K562 (cell line): ENCODE data around the gene HRG. TPM values are rescaled to one million over a fixed set of nuclear protein-coding genes. Genes with fewer than 3 reads are reported as not detected.

Experiments
- BACH1 ChIP-seq: fragments of 200-800 bp; sonication (Bioruptor generic); IDR thresholded peaks from 2 replicates; pipeline ENCODE4 v1.6.1; 2016; ENCODE audit warnings: missing genetic modification characterization, missing compliant biosample characterization
- BCL6 ChIP-seq: fragments of 250-450 bp; sonication (Bioruptor Pico); IDR thresholded peaks from 2 replicates; pipeline ENCODE4 v1.4.0; 2020
- BCOR ChIP-seq: fragments of 450-650 bp; IDR thresholded peaks from 2 replicates; pipeline ENCODE4 v1.6.1; 2016
- BRD4 ChIP-seq: fragments of 200-600 bp; sonication (generic); IDR thresholded peaks from 2 replicates; pipeline ENCODE4 v1.6.1; 2017; ENCODE audit warnings: inconsistent platforms
- CBX8 ChIP-seq: fragments of 200-600 bp; sonication (generic); IDR thresholded peaks from 2 replicates; pipeline ENCODE4 v1.6.1; 2012; ENCODE audit warnings: borderline replicate concordance, mixed run types, low read depth, mild to moderate bottlenecking, moderate library complexity, mixed read lengths, low read length, control low read depth, inconsistent platforms; ENCODE audit not compliant: poor library complexity, severe bottlenecking; ENCODE audit errors: extremely low read depth
- CTBP1 ChIP-seq: fragments of 450-650 bp; IDR thresholded peaks from 2 replicates; pipeline ENCODE4 v1.6.1; 2016; ENCODE audit warnings: borderline replicate concordance
- DACH1 ChIP-seq: fragments of 450-650 bp; IDR thresholded peaks from 2 replicates; pipeline ENCODE4 v1.6.1; 2018; ENCODE audit not compliant: partially characterized antibody
- EP300 ChIP-seq: IDR thresholded peaks from 2 replicates; pipeline ENCODE4 v1.6.1; 2012; ENCODE audit warnings: low read length, improper control_type of control experiment
- EP400 ChIP-seq: fragments of 450-650 bp; IDR thresholded peaks from 2 replicates; pipeline ENCODE4 v1.6.1; 2017; ENCODE audit warnings: antibody characterized with exemption, mild to moderate bottlenecking, moderate library complexity
- FOSL1 ChIP-seq: fragments of 200-800 bp; sonication (Bioruptor generic); conservative IDR thresholded peaks from 2 replicates; pipeline ENCODE4 v1.6.1; 2016; ENCODE audit warnings: missing genetic modification characterization, missing compliant biosample characterization
- KLF13 ChIP-seq: fragments of 450-650 bp; IDR thresholded peaks from 2 replicates; pipeline ENCODE4 v1.6.1; 2016; ENCODE audit warnings: missing genetic modification characterization, low read depth, mild to moderate bottlenecking, missing compliant biosample characterization, moderate library complexity, borderline replicate concordance
- KLF16 ChIP-seq: IDR thresholded peaks from 2 replicates; pipeline ENCODE4 v1.6.1; 2016; ENCODE audit warnings: antibody characterized with exemption
- L3MBTL2 ChIP-seq: fragments of 450-650 bp; IDR thresholded peaks from 2 replicates; pipeline ENCODE4 v1.6.1; 2016; ENCODE audit warnings: mild to moderate bottlenecking, moderate library complexity
- LEF1 ChIP-seq: fragments of 450-650 bp; IDR thresholded peaks from 2 replicates; pipeline ENCODE4 v1.6.1; 2016; ENCODE audit warnings: mild to moderate bottlenecking
- MECOM ChIP-seq: fragments of 250-450 bp; sonication (Bioruptor Pico); IDR thresholded peaks from 2 replicates; pipeline ENCODE4 v1.8.0; 2022; ENCODE audit warnings: inconsistent platforms
- MXI1 ChIP-seq: IDR thresholded peaks from 2 replicates; pipeline ENCODE4 v1.6.1; 2011; ENCODE audit warnings: low read depth, mild to moderate bottlenecking, improper control_type of control experiment, low read length
- NCOA2 ChIP-seq, 2 experiments: fragments of 450-650 bp; IDR thresholded peaks; 2 replicates each; pipeline ENCODE4 v1.6.1; 2018; ENCODE audit warnings: mild to moderate bottlenecking in 2 of 2, moderate library complexity in 1 of 2; ENCODE audit not compliant: partially characterized antibody in 2 of 2
- NCOA6 ChIP-seq: fragments of 450-650 bp; IDR thresholded peaks from 2 replicates; pipeline ENCODE4 v1.6.1; 2017; ENCODE audit warnings: mild to moderate bottlenecking
- NFATC3 ChIP-seq: fragments of 450-650 bp; IDR thresholded peaks from 2 replicates; pipeline ENCODE4 v1.6.1; 2017; ENCODE audit warnings: mild to moderate bottlenecking
- NR2F6 ChIP-seq: fragments of 450-650 bp; formaldehyde crosslinking; IDR thresholded peaks from 2 replicates; pipeline ENCODE4 v1.4.0; 2020; ENCODE audit warnings: mild to moderate bottlenecking
- PRDM10 ChIP-seq: fragments of 450-650 bp; IDR thresholded peaks from 2 replicates; pipeline ENCODE4 v1.6.1; 2018; ENCODE audit not compliant: partially characterized antibody
- RCOR1 ChIP-seq, 2 experiments: IDR thresholded peaks; 2 replicates each; pipeline ENCODE4 v1.6.1; 2012; ENCODE audit warnings: low read depth in 2 of 2, low read length in 2 of 2, borderline replicate concordance in 1 of 2, improper control_type of control experiment in 1 of 2
- STAT5A ChIP-seq: IDR thresholded peaks from 2 replicates; pipeline ENCODE4 v1.6.1; 2012; ENCODE audit warnings: low read length, inconsistent platforms, borderline replicate concordance
- TAF9B ChIP-seq: fragments of 450-650 bp; IDR thresholded peaks from 2 replicates; pipeline ENCODE4 v1.6.1; 2018; ENCODE audit warnings: mild to moderate bottlenecking; ENCODE audit not compliant: partially characterized antibody
- TEAD2 ChIP-seq: fragments of 450-650 bp; IDR thresholded peaks from 2 replicates; pipeline ENCODE4 v1.6.1; 2016; ENCODE audit warnings: missing genetic modification characterization, control low read depth, missing compliant biosample characterization
- TRIM24 ChIP-seq, 2 experiments: fragments of 450-650 bp; IDR thresholded peaks; 2 replicates each; pipeline ENCODE4 v1.6.1; 2016
- ZC3H4 ChIP-seq: sonication (generic); formaldehyde crosslinking; IDR thresholded peaks from 2 replicates; pipeline ENCODE4 v1.9.0; 2021; ENCODE audit warnings: missing genetic modification reagents, borderline replicate concordance
- ZNF644 ChIP-seq: fragments of 200-800 bp; sonication (Bioruptor generic); IDR thresholded peaks from 2 replicates; pipeline ENCODE4 v1.6.1; 2016; ENCODE audit warnings: low read depth, missing genetic modification characterization, missing compliant biosample characterization
- ZNF79 ChIP-seq: fragments of 250-450 bp; sonication (Bioruptor Pico); IDR thresholded peaks from 2 replicates; pipeline ENCODE4 v1.4.0; 2020; ENCODE audit warnings: low read depth, mild to moderate bottlenecking, moderate library complexity
- polyA plus RNA-seq, 8 experiments: library from polyadenylated mRNA; depleted of rRNA in 4 of 8; stranded (reverse) in 5 of 8; unstranded in 3 of 8; fragments of >200 nt; fragmentation: Nextera tagmentation in 2 of 8; fragmentation: Illumina TruSeq in 1 of 8; extraction: Ambion mirVana in 2 of 8; extraction: Trizol in 1 of 8; gene quantifications; 2 replicates each; pipeline versions ENCODE4 v1.2.1 to v1.2.3, GENCODE V29; 2011 to 2014; ENCODE audit warnings: inconsistent platforms in 1 of 8, missing spikeins in 1 of 8
- total RNA-seq, 7 experiments: library from RNA; depleted of rRNA in 6 of 7; stranded (reverse); fragments of >200 nt in 6 of 7; fragmentation: Illumina TruSeq in 2 of 7; extraction: Trizol in 2 of 7; gene quantifications; 2 replicates each; pipeline versions ENCODE4 v1.2.1 to v1.2.3, GENCODE V29; 2011 to 2021; ENCODE audit warnings: low replicate concordance in 1 of 7
- TF ChIP-seq, protein P1 (sequence below): fragments of 250-450 bp; sonication (Bioruptor Pico); IDR thresholded peaks from 2 replicates; pipeline ENCODE4 v1.8.0; 2021; ENCODE audit warnings: moderate library complexity, mild to moderate bottlenecking, inconsistent platforms

Gene HRG
- total and polyA plus RNA-seq, 9 of the 15 experiments (the other 6 are each of a cell fraction or from before 2014, with no cell fraction given): not detected

DNA sequence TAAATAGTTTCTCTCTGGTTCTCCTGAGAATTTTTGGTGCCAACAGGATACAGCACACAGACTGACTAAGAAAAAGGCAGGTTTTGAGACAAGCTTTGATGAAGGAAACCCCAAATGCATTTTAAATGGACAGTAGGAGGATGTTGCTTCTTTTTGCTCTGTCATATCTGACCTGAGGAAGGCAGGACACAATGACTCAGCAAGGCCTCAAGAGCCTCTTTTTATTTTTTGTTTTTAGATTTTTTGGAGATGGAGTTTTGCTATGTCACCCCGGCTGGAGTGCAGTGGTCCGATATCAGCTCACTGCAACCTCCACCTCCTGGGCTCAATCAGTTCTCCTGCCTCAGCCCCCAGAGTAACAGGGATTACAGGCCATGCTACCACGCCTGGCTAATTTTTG is 34.5 kb downstream of the HRG start (continued):
- peak in 1 of 2 experiments; percentile 32 for TF ChIP-seq NCOA2 (IDR thresholded peaks at IDR 0.05; ENCODE audit: partially characterized antibody in 2 of 2)
- TF ChIP-seq NFATC3: 0 out of 2 replicates have a peak, but pooled peaks have one; percentile 75
- 0 out of 2 replicates have a peak, but pooled peaks have one; percentile 46 for TF ChIP-seq ZNF644 (tag)
- 0 out of 2 replicates have a peak, but pooled peaks have one; percentile 36 for TF ChIP-seq NCOA6
- no peak for TF ChIP-seq ZC3H4 (CRISPR knock-in tag)
- TF ChIP-seq BCOR: peak; percentile 77; the same call in 1 of the 2 replicates
- peak; percentile 70 for TF ChIP-seq EP400
- TF ChIP-seq EP300: peak; percentile 91
- peak; percentile 83 for TF ChIP-seq TAF9B
- TF ChIP-seq CTBP1: peak; percentile 94
- TF ChIP-seq PRDM10: peak; percentile 71
- peak; percentile 39; the same call in 1 of the 2 replicates for TF ChIP-seq STAT5A
- no peak for TF ChIP-seq MECOM
- TF ChIP-seq, protein P1, sequence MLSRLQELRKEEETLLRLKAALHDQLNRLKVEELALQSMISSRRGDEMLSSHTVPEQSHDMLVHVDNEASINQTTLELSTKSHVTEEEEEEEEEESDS: no peak
- peak; percentile 87 for TF ChIP-seq TRIM24 (IDR thresholded peaks at IDR 0.05)
- TF ChIP-seq MXI1: no peak
- TF ChIP-seq KLF16: peak; percentile 67; the same call in 1 of the 2 replicates
- TF ChIP-seq BRD4: no peak
- TF ChIP-seq RCOR1 (IDR thresholded peaks at IDR 0.05; ENCODE audit: borderline replicate concordance in 1 of 2, low read depth in 2 of 2, low read length in 2 of 2): peak; percentile 97 to 100
- TF ChIP-seq KLF13 (tag): no peak
- TF ChIP-seq LEF1: peak; percentile 85; the same call in 1 of the 2 replicates
- no peak for TF ChIP-seq ZNF79 (CRISPR knock-in tag)
- peak; percentile 99 for TF ChIP-seq BACH1 (tag)
- peak; percentile 70; the same call in 1 of the 2 replicates for TF ChIP-seq FOSL1 (tag)
- TF ChIP-seq NR2F6 (CRISPR knock-in tag): no peak
- no peak for TF ChIP-seq BCL6 (CRISPR knock-in tag)
- TF ChIP-seq DACH1: peak; percentile 53
- TF ChIP-seq CBX8: no peak
- peak; percentile 43; the same call in 1 of the 2 replicates for TF ChIP-seq L3MBTL2
- TF ChIP-seq TEAD2 (tag): peak; percentile 20; the same call in 1 of the 2 replicates
